TTC549 (cell line): Measurements from ENCODE around the gene SH3GL3.

Source experiments
- FAIRE-seq: peaks from 2 replicates; lab custom pipeline; 2012; peaks lifted over from hg19 to GRCh38; lab: Jason Lieb, UNC

SH3GL3 gene

DNA sequence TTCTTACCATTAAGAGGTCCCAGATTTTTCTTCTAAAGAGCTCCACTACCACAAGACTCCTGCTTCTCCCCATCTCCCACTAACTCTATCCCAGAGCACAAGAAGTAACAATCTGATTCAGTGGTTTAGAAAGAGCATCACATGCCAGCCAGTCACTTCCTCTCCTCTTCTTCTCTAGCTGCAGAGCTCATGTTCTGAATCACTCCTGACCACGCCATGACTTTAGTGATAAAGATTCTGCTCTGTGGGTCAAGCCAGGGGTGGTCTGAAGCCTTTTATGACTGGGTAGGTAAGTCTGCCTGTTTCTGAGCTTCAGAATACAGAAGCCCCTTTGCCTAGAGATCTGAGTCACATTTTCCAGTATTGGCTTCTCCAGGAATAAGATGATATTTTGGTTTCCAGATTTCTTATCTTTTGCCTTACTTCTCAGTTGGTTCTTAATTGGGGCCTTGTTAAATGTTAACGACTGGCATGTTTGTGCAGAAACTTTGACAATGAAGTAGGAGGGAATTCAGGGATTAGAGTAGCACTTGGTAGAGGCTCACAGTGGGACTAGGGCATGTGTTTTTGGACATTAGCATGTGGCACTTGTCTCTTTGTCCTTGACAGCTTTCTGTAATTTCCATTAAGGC, 179.1 kb downstream of the SH3GL3 start:
- no peak for FAIRE-seq

DNA sequence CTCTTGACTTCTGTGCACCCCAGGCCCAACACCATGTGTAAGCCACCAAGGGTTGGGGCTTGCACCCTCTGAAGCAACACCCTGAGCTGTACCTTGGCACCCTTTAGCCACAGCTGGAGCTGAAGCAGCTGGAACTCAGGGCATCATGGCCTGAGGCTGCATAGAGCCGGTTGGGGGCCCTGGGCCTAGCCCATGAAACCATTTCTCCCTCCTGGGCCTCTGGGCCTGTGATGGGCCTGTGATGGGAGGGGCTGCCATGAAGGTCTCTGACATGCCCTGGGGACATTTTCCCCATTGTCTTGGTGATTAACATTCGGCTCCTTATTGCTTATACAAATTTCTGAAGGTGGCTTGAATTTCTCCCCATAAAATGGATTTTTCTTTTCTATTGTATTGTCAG, 184.4 kb downstream of the SH3GL3 start:
- no peak for FAIRE-seq

DNA sequence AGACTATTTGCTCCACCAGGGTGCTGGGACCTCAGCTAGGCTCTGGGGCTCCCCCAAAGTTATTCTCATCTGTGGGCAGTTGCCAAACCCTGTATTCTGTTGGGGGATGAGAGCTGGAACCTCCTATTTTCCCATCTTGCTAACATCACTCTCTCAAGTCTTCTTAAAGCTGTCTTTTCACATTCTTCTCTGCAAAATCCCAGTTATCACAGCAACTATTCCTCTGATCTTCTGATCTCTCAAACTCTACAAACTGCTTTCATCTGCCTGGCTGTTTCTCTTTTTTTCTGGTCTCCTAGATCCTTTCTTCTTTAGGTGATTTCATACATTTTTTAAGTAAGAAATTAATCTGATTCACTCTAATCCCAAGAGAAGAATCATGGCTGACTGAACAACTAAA, 196.1 kb downstream of the SH3GL3 start:
- no peak for FAIRE-seq

DNA sequence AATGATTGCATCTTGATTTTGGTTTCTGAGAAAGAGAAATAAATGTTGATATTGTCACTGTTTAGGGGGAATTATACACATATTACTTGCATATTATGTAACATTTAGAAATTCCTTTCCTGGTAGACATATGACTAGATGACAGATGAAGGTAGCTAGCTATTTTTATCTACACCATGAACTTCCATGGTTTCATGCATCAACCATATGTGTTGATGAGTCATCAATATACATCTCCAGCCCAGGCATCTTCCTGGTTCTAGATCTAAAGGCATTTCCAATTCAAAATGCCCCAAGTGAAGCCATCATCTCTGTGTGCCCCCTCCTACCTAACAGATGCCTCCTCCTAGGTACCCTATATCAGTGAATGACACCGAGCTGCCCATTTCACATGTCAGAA, 197.3 kb downstream of the SH3GL3 start:
- FAIRE-seq: no peak

DNA sequence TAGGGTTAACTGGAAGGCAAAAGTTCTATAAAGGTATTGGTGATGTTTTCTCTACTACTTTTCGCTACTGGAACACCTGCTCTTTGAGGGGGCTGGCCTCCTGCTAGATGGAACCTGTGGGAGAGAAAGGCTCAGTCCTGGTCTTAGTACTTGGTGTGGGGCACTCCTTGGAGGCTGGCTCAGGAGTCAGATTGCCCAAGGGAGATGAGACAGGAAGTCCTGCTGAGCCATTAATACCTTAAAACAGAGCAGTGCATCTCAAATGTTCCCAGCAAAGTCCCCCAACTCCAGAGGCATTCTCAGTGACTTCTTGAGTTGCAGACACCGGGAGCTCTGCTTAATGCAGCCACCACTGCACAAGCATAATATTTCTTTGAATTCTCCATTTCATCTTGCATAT, 203.7 kb downstream of the SH3GL3 start:
- no peak for FAIRE-seq

DNA sequence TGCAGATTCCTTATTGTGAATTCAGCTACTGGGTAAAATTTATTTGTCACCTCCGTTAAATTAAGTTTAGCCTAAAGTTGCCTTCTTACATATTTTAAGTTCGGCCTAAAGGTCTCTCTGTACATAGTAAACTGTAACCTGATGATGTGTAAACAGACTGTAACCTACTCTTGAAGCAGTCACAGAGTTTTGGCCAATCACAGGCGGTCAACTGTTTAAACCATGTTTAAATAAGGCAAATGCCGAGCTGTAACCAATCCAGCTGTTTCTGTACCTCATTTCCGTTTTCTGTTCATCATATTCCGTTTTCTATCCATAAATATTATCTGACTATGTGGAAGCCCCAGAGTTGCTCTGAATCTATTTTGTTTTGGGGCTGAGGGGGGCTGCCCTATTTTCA, 204.4 kb downstream of the SH3GL3 start:
- no peak for FAIRE-seq

DNA sequence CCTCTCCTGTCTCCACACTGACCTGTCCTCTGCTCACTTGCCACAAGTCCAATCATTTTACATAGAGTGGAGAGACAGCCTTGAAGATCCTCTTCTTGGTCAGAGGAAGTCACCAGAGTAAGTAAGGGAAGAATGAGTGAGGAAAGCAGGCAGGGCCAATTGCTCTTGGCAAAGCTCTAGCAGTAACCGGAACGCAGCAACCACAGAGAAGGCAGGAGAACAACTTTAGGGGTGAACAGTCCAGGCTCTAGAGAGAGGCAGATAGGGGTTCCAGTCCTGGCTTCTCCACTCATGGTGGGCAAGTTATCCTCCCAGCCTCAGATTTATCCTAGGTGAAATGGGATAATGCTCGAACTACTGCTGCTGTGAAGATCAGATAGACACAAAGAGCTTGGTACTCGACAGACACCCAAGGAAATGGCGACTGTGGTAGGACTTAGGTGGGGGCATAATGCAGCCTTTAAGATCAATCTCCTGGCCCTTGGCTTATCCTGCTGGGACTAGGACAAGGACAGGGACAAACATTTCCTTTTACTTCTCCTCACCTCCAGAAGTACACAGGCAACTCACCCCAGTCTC, 205.6 kb downstream of the SH3GL3 start:
- FAIRE-seq: no peak

DNA sequence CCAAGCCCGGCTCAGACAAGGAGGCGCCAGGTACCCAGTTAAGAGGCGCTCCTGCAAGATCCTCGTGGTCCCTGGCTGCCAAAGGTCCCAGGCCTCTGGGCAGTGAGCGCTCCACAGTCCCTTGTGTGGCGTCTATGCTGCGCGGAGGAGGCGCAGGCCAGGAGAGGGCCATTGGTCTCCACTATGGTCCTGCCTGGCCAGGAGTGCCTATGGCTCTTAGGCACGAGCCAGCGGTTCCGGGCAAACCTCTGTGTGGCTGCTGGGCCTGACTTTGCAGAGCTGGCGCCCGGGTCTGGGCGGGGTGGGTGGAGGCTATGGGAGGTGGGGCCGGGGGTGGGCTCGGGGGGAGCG, 206.1 kb downstream of the SH3GL3 start:
- FAIRE-seq: no peak

DNA sequence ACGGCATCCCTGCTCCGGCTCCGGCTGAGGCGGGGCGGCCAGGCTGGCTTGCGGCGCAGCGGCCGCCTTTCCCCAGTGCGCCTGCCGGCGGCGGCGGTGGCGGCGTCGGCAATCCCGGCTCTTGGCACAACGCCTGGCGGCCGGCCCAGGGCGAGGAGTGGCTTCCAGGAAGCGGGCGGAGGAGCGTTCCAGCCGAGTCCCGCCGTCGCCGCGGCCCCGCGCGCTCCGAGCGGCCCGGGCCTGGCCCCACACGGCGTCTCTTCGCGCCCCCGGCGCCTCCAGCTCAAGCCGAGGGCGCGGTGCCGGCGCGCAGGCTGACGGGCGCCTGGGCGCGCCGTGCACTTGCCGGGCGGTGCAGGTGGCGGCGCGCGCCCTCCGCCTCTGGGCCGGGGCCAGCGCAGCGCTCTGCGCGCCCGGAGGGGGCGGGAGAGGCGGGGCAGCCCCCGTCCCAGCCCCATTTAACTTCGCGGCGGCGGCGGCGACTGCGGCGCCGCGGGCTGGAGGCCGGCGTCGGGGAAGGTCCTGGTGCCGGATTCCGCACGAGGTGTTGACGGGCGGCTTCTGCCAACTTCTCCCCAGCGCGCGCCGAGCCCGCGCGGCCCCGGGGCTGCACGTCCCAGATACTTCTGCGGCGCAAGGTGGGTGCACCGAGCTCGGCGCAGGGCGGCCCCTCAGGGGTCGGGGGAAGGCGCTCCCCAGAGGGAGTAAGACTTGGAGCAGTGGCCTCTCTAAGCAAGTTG, 206.7 kb downstream of the SH3GL3 start, which contains the start of gene ADAMTSL3:
ADAMTSL3 (plus strand) TSS at position 485 of the 740 bp plus-strand sequence. CDS start 1,639 bp downstream, outside the sequence.
- FAIRE-seq: no peak

DNA sequence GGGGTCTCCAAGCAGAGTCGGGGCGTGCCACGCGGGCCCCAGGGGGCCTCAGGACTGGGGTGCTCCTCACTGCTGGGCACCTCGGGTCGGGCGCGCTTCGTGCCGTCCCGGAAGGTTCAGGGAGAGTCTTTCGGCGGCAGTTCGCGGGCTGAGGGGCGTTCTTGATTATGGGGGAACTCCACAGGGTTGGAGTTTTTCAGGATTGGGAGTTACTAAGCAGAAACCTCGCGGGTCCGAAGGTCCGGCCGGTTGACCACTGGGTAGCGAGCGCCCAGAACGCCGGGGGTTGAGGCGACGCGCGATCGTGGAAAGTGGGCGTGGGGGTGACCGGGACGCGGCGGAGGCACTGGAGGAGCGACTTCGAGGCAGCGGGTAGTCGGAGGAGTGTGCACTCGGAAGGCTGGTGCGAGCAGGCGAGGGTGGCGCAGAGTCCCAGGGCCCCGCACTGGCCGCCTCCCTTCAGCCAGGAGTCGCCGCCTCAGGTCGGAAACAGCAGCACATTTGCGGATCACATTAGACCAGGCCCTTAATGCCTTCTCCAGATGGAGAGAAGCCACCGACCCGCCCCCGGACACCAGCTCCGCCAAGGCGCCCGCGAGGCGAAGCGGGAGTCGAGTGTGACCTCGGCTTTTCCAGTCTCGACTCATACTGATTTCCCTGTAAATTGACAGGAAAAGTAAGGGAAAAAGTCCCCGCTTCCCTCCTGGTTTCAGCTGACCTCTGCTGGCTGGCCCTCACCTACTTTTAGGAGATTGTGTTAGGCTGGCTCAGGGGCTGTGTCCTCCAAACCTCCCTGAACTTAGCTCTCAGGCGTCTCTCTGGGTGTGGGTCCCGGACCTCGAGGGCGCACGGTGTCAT, 207.5 kb downstream of the SH3GL3 start:
- no peak for FAIRE-seq

DNA sequence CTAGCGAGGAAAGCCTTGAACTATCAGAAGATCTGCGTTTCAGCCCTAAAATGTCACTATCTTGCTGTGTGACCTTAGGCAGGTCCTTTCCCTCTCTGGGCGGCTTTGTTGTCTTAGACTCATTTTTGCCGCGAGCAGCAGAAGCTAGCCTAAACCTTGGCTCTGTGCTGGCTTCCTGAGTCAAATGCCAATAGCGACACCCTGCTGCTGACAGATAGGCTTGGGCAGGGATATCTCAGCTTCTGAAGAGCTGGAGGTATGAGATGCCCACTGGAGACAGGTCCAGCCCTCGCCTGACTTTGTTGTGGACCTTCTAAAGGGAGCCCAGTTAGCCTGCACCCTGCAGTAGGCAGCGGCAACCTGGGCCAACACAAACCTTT, 208.1 kb downstream of the SH3GL3 start:
- no peak for FAIRE-seq

DNA sequence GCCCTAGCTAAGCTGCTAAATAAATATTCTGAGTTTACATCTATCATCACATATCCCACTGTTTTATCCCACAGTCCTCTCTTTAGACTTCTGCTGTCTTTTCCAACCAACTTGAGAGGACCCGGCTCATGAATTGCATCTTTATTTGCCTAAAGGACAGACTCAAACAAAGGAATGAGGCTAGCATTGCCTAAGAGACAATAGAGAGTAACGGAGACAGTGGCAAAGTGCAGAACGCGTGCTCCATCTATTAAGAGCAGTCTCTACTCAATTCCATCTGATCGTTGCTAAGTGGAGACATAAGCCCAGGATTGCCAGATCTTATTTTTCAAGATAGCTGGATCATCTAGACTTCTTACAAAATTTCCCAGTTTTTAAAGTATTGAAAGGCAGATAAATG, 209.1 kb downstream of the SH3GL3 start:
- FAIRE-seq: no peak

DNA sequence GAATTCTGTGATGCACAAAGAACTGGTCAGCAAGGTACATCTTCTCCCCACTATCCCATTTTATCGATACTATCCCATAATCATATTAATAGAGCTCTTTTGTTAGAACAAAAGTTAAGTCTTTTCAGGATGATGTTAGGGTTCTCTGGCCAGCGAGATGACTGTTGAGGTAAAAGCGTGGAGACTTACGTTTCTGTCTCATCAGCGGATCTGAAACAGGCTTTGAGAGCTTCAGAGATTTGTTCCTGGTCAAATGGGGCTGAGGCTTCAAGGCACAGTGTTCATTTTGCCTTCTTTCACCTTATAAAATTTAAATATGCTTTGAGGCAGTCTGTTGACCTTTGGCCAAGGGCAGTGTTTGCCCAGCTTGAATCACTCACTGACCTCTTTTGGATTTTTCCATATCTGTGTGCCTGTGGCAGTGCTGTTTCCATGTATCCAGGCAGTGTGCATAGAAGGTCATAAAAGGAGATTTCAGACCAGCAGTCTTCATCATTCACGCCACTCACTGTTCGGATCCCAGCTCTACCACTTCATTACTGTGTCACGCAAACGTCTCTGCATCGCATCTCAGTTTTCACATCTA, 209.9 kb downstream of the SH3GL3 start:
- no peak for FAIRE-seq

DNA sequence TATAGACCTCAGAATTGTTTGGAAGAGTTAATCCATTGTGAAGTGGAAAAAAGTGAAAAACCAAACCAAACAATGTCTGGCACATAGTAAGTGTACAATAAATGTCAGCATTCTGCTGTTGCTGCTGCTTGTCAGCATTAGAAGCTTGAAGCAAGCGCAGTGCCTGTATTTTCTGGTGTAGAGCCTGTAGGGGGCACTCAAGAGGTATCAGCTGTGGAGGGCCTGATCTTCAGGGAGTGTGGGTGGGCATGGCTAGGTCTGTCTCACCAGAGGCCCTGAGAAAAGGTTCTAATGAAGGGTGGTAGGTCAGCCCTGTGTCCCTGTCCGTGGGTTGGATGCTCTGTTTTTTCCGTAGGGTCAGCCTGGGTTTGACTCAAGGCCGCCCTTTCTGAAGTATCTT, 210.4 kb downstream of the SH3GL3 start:
- FAIRE-seq: no peak

DNA sequence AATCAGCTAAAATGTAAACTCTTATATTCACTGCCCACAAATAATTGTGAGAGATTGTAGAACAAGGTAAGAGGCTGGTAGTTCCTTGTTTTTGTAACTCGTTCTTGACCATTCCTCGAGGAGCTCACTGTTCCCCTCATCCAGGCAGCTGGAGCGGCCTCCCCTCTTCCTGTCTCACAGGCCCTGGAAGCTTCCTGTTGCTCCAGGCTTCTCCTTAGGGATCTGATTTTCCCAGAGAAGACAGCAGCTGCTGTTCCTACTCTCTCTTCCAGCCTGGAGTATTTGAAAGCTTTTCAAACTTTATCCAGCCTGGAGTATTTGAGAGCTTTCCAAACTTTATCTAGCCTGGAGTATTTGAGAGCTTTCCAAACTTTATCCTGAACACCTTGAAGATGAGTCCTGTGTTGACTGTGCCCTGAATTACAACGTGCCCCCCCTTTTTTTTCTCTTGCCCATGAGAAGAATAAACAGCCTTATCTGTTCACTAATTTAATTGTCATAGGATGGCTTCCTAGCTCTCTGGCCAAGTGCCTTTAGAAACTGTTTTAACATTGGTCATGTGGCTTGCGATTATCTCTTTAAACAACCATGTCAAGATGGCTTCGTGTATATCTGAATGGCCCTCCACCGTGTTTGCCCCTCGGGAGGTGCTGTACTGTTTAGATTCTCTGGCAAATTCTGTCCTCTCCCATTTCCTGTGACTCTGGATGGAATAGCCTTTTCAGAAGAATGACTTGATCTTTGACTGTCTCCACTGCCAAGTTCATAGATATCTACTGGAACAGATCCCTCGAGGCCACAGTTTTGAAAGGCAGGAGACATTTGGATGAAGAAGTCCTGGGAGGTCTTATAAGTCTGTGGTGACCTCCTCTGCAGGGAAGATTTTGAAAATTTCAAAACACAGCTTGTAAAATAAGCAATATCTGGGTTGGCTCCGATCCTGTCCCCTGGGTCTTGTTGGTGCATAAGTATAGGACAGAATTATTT, 211.6 kb downstream of the SH3GL3 start:
- no peak for FAIRE-seq

DNA sequence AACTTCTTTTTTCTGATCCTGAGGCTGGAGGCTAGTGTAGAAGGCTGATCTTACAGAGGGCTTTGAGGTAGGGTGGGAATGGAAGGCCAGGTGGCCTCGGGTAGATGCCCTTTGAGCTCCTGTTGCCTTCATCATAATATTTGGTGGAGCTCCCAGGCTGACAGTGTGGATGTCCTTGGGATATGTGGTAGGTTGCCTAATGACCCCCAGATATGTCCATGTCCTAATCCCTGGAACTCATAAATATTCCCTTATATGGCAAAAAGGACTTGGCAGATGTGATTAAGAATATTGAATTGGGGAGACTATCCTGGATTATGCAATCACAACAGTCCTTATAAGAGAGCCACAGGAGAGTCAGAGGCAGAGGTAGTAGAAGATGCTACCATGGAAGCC, 212.3 kb downstream of the SH3GL3 start:
- no peak for FAIRE-seq

DNA sequence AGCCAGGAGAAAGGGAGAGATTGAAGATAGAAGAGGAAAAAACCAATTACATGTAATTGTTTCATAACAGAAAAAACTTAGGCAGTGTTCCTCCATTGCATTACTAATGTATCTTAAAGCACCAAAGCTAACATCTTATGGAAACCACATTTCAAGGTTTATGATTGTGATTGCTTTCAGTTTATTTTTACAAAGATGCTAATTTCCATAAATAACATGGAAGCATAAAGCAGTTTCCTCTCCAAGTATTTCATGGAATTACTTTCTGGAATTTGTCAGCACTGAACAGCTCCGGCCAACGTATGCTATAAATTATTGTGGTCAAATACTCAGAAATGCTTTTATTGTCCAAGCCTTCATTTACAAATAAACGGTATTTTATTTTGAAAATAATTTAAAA, 218.3 kb downstream of the SH3GL3 start:
- no peak for FAIRE-seq
